Measurements from ENCODE around the gene RFX5.

- no peak for TF ChIP-seq YY1 (IDR thresholded peaks at IDR 0.05; ENCODE audit: insufficient read depth, insufficient read length)
- no peak for TF ChIP-seq SUZ12 (IDR thresholded peaks at IDR 0.05; ENCODE audit: extremely low read depth, insufficient read depth, insufficient read length)
- no peak for TF ChIP-seq ZNF274 (IDR thresholded peaks at IDR 0.05; ENCODE audit: low read depth, low read length)
Observed at GRCh38 chr1:151386002-151386401, 39.0 kb upstream of the RFX5 start.
